Lower leg skin (tissue), 3 donors: ENCODE results near the gene C11orf21.

ENCODE experiments used
- POLR2A ChIP-seq, 2 donors: fragments of 450-650 bp; IDR thresholded peaks; one replicate each; pipeline ENCODE4 v1.6.1; 2016 to 2017; ENCODE audit warnings: antibody characterized with exemption in 2 of 2, mild to moderate bottlenecking in 1 of 2, moderate library complexity in 1 of 2
- TF ChIP-seq, protein P1 (sequence below), 3 donors: fragments of 450-650 bp; IDR thresholded peaks; one replicate each; pipeline ENCODE4 v1.5.1; 2016; ENCODE audit warnings: antibody characterized with exemption in 3 of 3, mild to moderate bottlenecking in 3 of 3, moderate library complexity in 2 of 3

DNA sequence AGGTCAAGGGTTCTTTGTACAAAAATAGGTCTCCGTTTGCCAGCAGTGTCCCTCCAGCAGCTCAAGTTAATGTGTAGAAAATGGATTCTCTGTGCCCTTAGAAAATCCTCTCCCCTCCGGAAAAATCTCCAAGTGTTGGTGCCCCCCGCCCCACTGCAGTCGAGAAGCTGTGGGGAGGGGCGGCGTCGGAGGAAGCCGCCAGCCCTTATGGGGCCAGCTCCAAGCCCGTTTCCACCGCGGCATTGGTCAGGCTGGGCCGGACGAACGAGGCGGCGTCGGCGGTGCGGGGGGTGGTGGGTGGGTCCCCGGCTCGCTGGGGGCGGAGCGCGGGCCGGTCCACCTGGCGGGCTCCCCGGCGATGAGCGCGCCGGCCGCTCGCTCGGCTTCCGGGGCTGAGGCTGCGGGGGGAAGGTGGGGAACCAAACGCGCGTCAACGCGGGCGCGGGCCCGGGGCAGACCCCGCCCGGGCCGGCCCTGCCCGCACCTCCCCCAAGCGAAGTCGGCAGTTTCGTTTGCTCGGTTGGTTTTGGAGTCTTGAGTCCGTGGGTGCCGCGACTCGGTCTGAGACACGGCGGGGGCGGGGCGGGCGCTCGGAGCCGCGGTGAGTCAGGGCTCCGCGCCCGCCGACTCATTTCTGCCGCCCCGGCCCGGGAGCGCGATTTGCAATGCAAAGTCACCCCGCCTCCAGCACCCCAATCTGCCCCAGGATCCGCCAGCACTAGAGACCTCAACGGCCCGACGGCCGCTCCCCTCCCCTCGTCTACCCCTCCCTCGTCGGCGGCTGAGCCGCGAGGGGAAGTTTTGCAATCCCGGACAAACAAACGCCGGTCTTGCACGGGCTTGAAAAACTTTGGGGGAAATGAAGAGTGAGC is 32.8 kb downstream of the C11orf21 start:
- TF ChIP-seq, protein P1, sequence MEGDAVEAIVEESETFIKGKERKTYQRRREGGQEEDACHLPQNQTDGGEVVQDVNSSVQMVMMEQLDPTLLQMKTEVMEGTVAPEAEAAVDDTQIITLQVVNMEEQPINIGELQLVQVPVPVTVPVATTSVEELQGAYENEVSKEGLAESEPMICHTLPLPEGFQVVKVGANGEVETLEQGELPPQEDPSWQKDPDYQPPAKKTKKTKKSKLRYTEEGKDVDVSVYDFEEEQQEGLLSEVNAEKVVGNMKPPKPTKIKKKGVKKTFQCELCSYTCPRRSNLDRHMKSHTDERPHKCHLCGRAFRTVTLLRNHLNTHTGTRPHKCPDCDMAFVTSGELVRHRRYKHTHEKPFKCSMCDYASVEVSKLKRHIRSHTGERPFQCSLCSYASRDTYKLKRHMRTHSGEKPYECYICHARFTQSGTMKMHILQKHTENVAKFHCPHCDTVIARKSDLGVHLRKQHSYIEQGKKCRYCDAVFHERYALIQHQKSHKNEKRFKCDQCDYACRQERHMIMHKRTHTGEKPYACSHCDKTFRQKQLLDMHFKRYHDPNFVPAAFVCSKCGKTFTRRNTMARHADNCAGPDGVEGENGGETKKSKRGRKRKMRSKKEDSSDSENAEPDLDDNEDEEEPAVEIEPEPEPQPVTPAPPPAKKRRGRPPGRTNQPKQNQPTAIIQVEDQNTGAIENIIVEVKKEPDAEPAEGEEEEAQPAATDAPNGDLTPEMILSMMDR (IDR thresholded peaks at IDR 0.05) = no peak
- no peak for TF ChIP-seq POLR2A (IDR thresholded peaks at IDR 0.05)
